COR-L47 (cell line): ENCODE data around the gene ORMDL3.
"Not testable (repeated sequence)": the region's sequence is repeated elsewhere in the genome, so short reads cannot be mapped to it uniquely, and the experiment has no call there.

Experiments used
- DNase-seq: peaks from one replicate; lab custom pipeline; 2025; lab: John Stamatoyannopoulos, UW

Gene ORMDL3

DNA sequence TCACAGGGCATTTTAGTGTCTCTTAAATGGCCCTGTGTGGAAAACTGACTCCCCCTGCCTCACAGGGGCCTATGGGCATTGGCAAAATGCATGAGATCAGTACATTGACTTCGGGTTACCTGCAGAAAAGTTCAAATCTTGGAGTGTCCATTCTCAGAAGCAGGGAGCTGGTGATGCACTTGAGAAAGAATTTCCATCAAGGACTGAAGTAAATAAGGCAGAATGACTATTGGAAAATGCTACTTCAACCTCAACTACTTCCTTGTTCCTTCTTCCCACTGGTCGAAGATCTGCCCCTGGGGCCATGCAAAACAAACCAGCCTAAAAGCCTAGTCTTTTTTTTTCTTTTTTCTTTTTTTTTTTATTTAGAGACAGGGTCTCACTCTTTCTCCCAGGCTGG is 21.6 kb upstream of the ORMDL3 start:
- no peak for DNase-seq

DNA sequence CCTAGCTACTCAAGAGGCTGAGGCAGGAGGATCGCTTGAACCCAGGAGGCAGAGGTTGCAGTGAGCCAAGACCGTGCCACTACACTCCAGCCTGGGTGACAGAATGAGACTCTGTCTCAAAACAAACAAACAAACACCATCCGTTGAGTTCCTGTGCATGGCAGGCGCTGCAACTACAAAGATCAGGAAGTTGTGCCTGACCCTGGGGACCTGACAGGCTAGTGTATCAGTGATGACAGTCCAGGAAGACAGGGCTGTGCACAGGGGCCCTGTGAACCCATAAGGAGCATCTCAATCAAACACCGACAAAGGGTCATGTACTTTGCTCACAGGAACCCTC is 21.1 kb upstream of the ORMDL3 start:
- DNase-seq = not testable (repeated sequence)

DNA sequence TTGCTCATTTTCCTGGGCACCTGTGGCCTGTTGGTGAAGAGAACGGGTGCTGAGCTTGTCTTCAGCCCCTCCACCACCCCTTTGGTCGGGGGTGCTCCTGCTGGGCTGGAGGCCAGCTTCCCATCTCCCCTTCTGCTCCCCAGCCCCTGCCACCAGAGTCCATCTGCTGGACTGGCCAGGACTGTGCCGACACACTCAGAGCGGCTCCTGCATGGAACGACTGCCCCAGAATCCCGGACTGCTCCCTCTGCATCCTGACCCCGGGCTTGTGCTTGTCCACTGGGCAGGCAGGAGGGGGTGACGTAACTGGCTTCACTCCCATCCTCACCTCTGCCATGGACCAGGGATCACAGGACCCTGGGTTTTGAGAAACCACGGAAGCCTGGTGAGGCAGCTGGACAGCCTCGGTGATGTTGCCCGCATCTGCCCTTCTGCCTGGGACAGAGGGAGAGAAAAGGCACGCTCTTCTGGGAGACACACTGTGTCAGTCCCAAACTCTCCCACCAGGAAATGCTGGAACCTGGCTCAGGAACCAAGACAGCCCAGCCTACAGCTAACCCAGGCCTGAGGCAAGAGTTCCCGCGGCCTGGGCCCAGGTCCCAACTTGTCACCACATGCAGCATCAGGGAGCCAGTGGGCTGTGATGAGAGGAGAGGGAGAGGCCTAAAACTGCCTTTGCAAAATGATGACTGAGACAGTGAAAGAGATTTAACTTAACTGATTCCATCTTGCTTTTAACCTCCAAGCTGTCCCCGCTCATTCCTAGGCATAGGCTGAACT is 19.3 kb upstream of the ORMDL3 start:
- DNase-seq = no peak

DNA sequence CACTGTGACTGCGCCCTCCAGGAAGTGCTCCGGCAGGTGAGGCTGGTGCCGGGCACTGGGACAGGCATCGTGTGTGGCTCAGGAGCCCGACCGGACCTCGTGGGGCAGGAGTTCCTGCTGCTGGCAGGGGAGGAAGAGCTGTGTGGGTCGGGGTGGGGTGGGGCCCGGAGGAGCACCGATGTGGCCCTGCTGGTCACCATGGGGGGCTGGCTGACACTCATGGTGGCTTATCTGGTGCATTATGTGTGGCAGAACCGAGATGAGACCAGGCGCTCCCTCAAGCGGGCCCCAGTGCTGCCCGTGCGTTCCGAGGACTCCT is 17.0 kb upstream of the ORMDL3 start:
- DNase-seq = no peak

DNA sequence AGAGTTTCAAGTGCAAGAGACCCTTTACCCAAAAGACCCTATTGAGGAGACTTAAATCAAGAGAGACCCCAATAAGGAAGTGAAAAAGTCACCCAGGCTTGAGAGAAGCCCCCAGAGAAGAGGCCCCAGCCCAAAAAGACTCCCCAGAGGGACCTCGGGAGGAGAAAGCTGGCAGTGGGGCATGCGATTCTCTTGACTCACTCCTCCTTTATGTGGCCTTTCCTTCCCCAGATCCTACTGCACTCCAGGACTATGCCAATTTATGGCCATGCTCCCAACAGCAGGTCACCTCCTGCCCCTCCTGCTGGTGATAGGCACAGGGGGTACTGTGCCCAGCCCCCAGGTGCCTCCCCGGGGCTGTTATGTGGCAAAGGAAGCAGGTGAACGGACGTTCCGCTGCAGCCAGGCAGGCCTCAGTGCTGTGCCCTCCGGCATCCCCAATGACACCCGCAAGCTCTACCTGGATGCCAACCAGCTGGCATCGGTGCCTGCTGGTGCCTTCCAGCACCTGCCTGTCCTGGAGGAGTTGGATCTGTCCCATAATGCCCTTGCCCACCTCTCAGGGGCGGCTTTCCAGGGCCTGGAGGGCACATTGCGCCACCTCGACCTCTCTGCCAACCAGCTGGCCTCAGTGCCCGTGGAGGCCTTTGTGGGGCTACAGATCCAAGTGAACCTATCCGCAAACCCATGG is 16.4 kb upstream of the ORMDL3 start:
- no peak for DNase-seq

DNA sequence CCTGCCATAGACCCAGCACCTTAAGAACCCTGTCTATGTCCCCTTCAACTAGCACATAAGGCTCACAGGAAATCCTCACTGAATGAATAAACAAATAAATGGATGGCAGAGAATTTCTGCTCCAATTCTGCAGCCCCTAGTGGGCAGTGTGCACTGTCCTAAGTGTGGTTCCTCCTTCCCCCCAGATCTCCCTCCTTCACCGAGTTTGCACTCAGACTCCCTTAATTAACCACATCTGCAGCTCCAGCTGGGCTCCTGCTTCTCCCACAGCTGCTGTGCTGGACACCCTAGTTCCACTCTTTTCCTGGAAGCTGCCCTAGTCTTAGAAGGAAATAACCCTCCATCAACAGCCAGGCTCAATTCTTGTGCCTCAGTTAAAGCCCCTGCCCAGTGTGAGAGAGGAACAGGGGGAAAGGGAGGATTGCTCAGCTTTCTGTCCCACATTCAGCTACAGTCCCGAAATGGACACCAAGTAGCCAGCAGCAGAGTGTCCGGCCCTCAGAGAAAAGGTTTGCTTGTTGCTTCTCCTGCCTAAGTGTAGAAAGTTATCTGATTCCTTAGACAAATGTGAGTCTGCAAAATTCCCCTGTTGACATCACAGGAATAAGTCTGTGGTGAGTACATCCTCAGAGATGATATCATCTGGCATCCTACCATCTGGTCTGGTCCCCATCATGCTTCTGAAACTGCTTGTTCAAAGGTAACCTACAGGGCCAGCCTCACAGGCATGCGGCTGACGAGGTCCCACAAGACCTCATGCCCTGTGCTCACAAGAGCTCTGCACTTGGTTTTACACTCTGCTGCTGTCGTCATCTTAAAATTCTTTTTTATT is 12.4 kb upstream of the ORMDL3 start:
- peak; percentile 55 for DNase-seq

DNA sequence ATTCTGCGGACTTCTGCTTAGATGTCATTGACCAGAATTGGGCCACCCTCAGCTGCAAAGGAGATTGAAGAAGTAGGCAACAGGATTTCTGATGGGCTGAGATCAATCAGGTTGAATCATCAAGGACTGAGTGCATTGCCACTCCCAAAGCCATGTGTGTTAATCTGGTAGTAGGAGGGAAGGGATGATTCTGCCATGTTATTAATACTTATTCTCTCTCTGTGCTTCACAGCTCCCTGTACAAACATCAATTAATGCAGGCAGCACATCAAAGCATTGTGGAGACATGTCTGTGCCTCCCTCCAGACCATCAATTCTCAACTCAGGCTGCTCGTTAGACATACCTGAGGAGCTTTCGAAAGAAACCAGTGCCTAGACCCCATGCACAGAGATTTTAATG is 11.7 kb upstream of the ORMDL3 start:
- DNase-seq = no peak

DNA sequence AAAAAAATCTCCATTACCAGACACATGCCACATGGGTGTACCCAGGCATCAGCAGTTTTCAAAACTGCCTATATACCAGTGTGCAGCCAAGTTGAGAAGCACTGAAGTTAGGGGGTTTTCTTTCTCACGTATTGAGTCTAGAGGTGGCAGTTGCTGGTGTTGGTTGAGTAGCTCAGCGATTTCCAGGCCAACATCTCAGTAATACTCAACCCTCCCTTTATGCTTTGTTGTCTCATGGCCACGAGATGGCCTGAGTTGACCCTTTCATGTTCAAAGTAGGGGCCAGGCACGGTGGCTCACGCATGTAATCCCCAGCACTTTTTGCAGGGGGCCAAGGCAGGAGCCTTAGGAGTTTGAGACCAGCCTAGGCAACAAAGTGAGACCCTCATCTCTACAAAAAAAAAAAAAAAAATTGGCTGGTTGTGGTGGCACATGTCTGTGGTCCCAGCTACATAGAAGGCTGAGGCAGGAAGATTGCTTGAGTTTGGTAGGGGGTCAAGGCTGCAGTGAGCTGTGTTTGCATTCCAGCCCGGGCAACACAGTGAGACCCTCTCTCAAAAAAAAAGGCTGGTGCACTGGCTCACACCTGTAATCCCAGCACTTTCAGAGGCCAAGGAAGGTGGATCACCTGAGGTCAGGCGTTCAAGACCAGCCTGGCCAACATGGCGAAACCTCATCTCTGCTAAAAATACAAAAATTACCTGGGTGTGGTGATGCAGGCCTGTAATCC is 10.9 kb upstream of the ORMDL3 start:
- DNase-seq = no peak

DNA sequence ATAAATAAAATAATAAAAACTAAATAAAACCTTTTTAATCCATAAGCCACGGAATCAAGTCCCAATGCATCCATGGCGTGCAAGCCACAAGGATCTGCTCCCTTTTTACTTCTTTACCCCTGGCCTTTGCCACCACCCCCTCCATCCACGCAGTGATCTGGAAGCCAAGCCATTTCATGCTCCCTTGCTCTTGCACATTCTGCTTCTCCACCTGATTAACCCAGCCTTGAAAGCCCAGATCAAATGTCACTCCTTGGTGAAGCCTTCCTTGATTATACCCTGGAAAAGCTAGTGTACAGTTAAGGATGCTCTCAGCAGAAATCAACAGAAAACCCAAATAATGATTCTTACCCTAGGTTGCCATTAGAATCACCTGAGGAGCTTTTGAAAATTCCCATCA is 10.0 kb upstream of the ORMDL3 start:
- no peak for DNase-seq

DNA sequence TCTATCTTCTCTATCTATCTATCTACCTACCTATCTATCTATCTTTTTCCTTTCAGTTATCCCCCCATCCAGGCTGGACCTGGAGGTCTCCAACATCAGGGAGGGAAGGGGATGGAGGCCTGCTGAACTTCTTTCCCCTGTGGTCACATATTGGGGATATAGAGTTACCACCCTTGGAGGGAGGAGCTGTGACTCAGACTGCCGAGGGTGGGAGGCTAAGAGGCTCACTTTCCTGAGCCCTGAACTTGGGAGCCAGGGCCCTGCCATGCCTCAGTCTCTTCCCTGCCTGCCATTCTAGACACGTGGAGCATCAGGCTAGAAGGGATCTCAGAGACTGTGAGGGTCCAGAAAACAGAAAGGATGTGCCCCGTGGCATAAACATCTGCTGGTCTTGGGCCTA is 8.5 kb upstream of the ORMDL3 start:
- DNase-seq = no peak

DNA sequence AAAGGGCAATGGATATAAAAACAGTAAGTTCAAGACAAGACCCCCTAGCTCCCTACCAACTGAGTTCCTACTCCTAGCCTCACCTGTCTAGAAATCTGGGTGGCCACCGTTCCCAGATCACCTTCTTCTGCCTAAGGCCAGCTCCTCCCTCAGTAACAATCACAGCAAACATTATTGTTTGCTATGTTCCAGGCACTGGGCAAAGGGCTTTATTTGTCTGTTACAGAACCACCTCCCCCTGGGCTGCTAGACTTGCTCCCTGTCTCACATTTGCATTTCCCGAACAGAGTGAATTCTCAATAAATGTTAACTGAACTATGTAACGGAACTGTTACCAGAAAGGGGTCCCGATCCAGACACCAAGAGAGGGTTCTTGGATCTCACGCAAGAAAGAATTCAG is 6.9 kb upstream of the ORMDL3 start:
- DNase-seq = no peak

DNA sequence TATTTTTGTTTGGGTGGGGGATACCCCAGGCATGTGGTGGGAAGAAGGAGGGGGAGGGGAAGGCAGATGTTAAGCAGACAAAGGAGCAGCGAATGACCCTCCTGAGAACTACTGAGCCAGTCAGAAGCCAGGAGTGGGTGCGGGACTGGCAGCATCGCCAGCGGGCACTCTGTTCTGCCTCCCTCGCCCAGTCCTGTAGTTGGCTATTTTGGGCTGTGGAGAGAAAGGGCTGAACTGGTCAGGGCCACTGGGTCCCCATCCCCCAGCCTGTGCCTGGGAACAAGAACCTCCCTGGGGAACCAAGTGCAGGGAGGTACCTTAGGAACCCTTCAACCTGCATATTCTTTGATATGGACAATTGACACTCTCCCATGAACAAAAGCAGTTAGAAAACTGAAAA is 6.5 kb upstream of the ORMDL3 start:
- DNase-seq = no peak

DNA sequence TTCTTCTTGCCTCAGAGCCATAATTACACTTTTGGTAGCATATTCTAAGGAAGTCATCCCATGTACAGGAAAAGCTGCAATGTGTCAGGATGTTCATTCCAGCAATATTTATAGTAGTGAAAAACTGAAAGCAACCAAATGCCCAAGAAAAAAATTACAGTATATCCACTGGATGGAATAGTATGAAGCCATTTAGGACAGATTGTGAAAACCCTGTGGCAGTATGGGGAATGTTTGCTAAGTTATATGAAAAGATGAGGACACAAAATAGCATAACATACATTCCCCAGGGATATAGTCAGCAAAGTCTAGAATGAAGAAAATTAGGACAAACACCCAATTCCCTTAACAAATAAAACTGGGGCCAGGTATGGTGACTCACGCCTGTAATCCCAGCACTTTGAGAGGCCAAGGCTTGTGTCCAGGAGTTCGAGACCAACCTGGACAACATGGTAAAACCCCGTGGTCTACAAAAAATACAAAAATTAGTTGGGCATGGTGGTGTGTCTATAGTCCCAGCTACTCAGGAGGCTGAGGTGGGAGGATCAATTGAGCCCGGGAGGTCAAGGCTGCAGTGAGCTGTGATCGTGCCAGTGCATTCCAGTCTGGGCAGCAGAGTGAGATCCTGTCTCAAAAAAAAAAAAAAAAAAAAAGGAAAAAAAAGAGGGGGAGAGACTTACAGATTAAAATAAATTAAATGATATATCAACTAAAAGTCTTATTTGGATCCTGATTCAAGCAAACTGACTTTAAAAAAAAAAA is 2.4 kb upstream of the ORMDL3 start:
- DNase-seq = no peak

DNA sequence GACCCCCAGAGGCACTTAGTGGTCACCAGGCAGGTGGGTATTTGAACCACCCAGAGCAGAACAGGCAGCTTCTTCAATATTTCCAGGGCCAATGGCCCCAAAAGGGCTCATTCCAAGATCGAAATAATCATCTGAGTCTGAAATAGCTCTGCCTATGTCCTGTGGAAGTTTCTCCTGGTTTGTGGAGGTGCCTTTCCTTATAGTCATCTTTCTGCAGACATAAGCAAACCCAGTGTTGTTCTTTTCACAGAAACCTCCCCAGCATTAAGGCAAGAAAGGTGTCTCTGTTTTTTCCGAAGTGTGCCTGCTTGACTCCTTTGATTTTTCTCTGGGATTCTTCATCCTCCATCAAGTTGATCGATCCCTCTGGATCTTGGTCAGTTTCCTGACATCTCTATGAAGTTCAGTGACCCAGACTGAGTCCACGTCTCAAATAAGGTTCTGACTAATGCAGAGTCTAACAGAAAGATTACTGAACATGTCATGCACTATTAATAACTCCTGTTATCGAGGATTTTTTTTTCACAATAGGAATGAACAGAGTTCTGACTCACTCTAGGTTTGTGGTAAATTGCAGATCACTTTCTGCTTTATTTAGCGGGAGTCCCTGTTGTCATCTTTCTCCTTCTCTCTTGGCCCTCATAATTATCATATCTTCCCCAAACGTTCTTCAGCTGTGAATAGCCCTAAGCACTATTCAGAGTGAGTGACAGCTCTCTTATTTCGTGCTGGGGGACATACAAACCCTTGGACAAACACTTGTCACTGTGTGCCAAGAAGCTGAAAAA is 1.7 kb upstream of the ORMDL3 start:
- DNase-seq = no peak

DNA sequence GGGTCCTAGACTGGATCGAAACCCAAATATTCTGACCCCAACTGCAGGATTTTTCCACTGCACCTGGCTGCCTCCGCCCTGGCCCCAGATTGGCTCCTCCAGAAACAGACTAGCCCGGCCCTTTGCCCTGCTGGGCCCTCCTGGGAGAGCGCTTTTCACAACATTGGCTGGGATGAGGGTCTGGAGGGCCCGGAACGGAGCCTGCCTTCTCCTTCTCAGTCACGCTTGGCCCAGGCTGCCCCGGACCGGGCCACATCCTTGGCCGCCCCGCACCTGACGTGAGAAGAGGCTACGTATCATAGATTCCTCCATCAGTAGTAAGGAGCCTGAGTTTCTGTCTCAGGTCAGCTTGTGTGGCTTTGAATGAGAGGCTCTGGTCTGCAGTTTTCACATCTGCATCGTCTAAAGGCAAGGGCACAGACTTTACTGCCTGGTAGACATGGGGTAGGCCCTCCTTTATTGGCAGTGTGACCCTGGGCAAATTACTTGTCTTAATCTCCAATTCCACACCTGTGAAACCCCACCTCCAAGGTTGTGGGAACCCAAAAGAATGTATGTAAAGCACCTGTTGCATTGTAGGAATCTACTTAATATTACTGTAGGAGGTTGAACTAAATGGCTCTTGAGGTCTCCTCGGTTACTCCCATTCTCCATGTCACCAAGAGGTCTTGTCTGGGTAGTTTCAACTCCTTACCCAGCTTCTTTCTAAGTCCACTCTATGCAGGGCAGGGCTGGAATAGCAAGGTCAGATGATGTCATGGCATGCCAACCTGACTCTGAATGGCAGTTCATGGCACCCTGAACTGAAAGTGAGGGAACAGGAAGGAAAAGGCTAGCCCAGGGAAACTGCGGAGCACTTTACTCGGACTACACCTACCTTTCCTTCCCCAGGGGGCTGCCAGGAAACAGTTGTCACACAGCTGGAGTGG is 792 bp upstream of the ORMDL3 start:
- no peak for DNase-seq

DNA sequence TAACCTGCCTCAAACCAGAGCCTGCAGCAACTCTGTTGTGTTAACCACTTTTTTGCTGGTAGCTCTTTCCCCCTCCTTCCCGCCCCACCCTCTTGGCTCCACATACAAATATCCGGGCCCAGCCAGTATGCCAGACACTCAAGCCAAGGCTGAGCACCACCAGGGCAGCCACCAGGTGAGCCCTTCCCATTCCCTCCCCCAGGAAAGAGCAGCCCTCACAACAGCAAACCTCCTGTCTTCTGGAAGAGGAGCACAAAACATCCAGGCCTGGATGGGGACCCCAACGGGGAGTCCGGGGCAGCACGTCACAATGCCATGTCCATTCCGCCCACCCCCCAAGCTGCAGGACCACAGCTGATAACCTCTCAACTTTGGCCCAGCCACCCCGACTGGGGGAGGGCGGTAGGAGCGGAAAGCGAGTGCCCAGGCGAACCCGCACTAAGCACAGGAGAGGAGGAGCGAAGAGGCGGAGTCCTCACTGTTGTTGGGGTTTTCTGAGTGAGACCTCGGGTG is 757 bp downstream of the ORMDL3 start:
- DNase-seq = no peak

DNA sequence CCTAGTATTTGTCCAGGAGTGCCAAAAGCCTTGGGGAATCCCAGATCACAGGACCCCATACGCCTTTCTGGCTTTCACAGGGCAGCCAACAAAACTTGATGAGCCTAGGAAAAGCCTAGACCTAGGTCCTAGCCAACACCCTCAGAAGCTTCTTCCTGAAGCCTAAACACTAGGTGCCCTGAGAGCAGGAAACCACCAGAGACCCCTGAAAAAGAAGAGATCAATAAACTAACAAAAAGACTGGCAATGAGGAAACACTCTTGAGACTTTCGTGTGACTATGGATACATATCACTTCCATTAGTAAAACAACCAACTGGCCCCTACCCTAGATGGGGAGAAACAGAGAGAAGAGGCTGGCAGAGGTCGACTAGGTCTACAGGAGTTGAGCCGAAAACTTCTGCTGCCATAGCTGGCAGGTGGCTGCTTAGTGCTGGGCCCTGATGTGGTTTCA is 1.2 kb downstream of the ORMDL3 start:
- DNase-seq = no peak

DNA sequence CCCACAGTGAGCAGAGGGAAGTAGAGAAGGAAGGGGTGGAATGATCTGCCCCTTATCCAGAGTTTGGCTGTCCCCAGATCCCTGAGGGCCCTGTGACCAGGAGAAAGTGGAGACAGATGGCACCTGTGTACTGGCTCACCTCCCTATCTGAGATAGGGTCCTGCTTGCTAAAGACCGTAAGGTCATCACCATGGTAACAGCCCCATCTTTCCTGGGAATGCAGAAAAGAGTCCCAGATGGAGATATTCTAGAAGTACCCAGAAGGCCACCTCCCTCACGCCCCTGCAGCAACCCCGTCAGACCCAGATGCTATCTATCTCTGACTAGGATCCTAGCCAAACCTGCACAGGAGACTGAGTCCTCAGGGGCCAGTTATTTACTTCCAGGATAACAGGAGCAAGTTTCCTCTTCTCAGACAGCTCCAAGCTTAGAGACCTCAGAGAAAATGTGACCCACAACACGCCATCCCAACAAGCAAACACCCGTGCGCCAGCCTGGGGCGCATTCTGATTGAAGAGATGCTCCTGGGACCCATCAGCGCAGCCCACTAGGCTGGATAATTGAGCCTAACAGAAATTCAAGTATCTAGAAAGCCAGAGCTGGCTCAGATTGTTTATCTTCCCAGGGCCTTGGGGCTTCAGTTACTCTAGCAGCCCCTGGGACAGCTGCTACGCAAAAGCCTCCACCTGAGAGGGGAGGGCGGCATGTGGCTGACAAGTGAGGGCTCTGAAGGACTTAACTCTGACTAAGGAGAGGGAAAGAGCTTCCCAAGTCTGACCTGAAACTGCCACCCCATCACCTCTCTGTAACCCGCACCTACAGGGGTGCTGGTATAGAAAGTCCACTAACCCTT is 1.9 kb downstream of the ORMDL3 start:
- no peak for DNase-seq

DNA sequence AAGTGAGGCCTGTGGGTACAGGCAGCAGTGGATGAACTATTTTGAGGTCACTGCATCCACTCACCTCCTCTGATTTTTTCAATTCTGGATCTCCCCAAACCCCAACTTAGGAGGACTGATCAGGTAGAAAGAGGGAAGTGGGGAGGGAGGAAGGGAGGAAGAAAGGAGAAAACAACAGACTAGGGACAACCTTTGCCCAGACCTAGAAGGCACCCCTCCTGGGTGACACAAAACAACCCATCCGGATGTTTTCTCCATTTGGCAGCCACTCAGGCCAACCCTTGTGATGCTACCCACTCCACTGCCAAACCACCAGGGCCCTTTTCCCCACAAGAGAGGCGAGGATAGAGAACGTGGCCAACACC is 2.7 kb downstream of the ORMDL3 start:
- DNase-seq = no peak
